ENCODE data around the gene RAPGEF5.

DNA sequence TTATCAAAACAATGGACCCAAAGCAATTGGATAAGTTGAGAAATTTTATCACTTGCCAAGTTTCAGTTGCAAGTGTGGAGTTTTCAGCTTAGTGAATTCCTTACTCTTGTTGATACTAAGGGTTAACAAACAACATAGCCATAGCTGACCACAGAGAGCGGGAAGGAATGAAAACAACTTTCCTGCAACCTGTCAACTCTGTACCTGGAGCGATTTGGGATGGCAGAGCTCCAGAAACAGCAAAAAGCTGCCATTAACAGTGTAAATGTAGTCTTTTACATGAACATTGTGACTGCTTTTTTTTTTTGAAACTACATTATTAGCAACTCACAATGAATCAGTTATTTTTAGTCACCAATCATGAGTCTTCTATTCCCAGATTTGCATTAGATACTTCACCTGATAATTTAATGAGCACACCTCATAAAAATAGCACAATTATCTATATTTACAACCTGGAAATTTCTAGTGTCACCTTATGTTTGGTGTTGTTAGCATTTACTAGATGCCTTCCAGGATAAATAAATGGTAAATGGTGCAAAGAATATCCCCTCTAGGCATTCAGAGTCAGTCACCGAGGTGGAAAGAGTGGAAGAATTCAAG lies 47.6 kb upstream of the RAPGEF5 start:
- TF ChIP-seq, protein P1, sequence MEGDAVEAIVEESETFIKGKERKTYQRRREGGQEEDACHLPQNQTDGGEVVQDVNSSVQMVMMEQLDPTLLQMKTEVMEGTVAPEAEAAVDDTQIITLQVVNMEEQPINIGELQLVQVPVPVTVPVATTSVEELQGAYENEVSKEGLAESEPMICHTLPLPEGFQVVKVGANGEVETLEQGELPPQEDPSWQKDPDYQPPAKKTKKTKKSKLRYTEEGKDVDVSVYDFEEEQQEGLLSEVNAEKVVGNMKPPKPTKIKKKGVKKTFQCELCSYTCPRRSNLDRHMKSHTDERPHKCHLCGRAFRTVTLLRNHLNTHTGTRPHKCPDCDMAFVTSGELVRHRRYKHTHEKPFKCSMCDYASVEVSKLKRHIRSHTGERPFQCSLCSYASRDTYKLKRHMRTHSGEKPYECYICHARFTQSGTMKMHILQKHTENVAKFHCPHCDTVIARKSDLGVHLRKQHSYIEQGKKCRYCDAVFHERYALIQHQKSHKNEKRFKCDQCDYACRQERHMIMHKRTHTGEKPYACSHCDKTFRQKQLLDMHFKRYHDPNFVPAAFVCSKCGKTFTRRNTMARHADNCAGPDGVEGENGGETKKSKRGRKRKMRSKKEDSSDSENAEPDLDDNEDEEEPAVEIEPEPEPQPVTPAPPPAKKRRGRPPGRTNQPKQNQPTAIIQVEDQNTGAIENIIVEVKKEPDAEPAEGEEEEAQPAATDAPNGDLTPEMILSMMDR (conservative IDR thresholded peaks at IDR 0.05; ENCODE audit: low read depth, low read length), result no peak
- TF ChIP-seq EZH2phosphoT487 (IDR thresholded peaks at IDR 0.05; ENCODE audit: borderline replicate concordance, low read length), result no peak
- no peak for TF ChIP-seq EZH2 (IDR thresholded peaks at IDR 0.05; ENCODE audit: low read length, unreplicated experiment)

Data from PC-3 (cell line).